Adipocyte (in vitro differentiated cells): ENCODE measurements around the gene AUTS2.
"Not testable (repeated sequence)": the region's sequence is repeated elsewhere in the genome, so short reads cannot be mapped to it uniquely, and the experiment has no call there.

ENCODE experiments used
- DNase-seq: peaks from one replicate; pipeline ENCODE4 v3.0.0-alpha.2; 2015; ENCODE audit warnings: low read depth
- H3K27me3 ChIP-seq: replicated peaks from 2 replicates; pipeline ENCODE4 v1.7.0; 2013; ENCODE audit warnings: mild to moderate bottlenecking, low read length, moderate library complexity; ENCODE audit not compliant: control insufficient read depth, insufficient read depth
- H3K36me3 ChIP-seq: 2 replicates; pipeline ENCODE4 v1.7.0; 2013; ENCODE audit warnings: low read length, mild to moderate bottlenecking, moderate library complexity; ENCODE audit not compliant: control insufficient read depth, insufficient read depth, severe bottlenecking
- H3K4me1 ChIP-seq: 2 replicates; pipeline ENCODE4 v1.7.0; 2013; ENCODE audit warnings: mild to moderate bottlenecking, low read length, moderate library complexity; ENCODE audit not compliant: control insufficient read depth, insufficient read depth
- H3K4me3 ChIP-seq: 2 replicates; pipeline ENCODE4 v1.7.0; 2013; ENCODE audit warnings: mild to moderate bottlenecking, low read length, moderate library complexity
- H3K9ac ChIP-seq: 2 replicates; pipeline ENCODE4 v1.7.0; 2013; ENCODE audit warnings: mild to moderate bottlenecking, low read length, moderate library complexity
- H3K9me3 ChIP-seq: 2 replicates; pipeline ENCODE4 v1.7.0; 2013; ENCODE audit warnings: mild to moderate bottlenecking, low read length, moderate library complexity; ENCODE audit not compliant: control insufficient read depth

AUTS2 gene

GRCh38 chr7:70637726-70638125 lies 1039.5 kb downstream of the AUTS2 start:
- Histone ChIP-seq H3K9ac (no peak overlapping the region), H3K27me3 (no peaks in the 10 kb centered on the region), H3K4me1 (no peaks in the 10 kb centered on the region), H3K4me3 (no peak overlapping the region), H3K9me3 (peaks cover 6% of the 10 kb centered on the region), H3K36me3 (no peaks in the 10 kb centered on the region)
- DNase-seq: no peak

DNA sequence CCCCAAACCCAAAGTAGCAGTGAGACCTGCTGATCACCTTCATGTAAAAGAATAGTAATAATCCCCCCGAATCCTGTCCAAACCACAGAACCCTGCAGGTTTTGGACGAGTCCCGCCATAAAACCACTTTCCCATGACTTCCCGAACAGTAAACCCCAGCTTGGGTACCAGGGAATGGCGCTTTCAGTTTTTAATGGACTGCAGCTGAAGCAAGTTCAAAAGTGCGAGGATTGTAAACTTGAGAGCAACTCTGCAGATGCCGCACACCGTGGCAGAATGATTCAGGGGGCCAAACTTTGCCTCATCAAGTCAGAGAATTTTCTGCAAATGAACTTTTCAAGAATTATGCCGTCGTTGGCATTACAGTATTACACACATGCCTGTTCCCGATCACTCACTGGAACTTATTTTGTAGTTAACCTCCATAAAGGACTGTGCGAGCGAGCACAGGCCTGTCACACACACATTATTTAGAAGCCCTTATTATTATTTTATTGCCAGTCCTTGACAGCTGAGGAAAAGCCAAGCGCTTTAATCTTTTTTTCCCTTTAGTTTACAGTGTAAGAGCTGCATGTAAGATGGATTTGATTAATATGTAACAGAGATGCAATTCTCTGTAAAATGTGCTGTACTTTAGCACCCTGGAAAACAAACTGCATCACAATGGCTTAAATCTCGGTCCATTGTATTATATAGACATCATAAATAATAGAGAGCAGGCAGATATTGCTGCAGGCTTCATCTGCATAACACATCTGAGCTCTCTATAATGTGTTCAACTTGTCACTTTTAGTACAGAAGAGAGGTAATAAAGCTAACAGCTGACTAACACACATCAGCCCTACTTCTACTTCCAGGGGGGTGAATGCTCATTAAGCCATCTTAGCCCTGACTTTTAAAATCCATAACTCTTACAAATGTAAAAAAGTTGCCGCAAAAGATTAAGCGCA lies 1040.2 kb downstream of the AUTS2 start:
- no peak for DNase-seq
- Histone ChIP-seq H3K9me3 (peaks cover 6% of the 10 kb centered on the region), H3K36me3 (no peaks in the 10 kb centered on the region), H3K9ac (no peak overlapping the region), H3K27me3 (no peaks in the 10 kb centered on the region), H3K4me3 (no peak overlapping the region), H3K4me1 (no peaks in the 10 kb centered on the region)

DNA sequence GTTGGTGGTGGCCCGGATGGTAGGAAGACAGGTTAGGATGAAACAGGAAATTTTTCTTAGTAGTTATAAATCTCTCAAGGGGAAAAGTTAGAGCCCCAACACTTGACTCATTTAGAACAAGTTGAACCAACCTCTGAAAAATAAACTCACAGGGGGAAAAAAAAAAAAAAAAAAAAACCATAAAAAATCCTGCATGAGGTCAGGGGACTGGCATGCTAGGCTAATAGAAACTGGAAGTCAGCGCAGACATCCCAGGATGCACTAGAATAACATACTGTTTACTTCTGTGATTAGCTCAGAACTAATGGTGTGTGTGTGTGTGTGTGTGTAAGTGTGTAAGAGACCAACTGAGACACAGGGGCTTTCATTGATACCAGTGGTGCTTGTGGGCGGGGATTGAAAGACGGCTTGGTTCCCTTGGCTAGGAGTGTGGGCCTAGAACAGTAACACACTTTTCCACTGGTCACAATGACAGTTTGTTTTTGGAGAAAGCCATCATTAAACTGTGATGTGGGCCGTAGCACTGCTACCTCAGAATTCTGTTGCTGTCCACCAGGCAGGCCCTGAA lies 1042.1 kb downstream of the AUTS2 start:
- H3K27me3 ChIP-seq: no peaks in the 10 kb centered on the region
- no peaks in the 10 kb centered on the region for H3K4me1 ChIP-seq
- DNase-seq: peak; percentile 55
- H3K9me3 ChIP-seq: peaks cover 6% of the 10 kb centered on the region
- no peak overlapping the region for H3K4me3 ChIP-seq
- no peak overlapping the region for H3K9ac ChIP-seq
- H3K36me3 ChIP-seq: no peaks in the 10 kb centered on the region

- Histone ChIP-seq H3K36me3 (no peaks in the 10 kb centered on the region), H3K4me3 (no peak overlapping the region), H3K27me3 (no peaks in the 10 kb centered on the region), H3K4me1 (no peaks in the 10 kb centered on the region), H3K9me3 (peaks cover 6% of the 10 kb centered on the region), H3K9ac (no peak overlapping the region)
- DNase-seq: no peak
Measured at GRCh38 chr7:70641882-70642281, 1043.6 kb downstream of the AUTS2 start.

GRCh38 chr7:70645279-70645678 lies 1047.0 kb downstream of the AUTS2 start:
- Histone ChIP-seq H3K4me3 (no peak overlapping the region), H3K4me1 (no peaks in the 10 kb centered on the region), H3K27me3 (no peaks in the 10 kb centered on the region), H3K9me3 (peaks cover 6% of the 10 kb centered on the region), H3K36me3 (no peaks in the 10 kb centered on the region), H3K9ac (no peak overlapping the region)
- no peak for DNase-seq

DNA sequence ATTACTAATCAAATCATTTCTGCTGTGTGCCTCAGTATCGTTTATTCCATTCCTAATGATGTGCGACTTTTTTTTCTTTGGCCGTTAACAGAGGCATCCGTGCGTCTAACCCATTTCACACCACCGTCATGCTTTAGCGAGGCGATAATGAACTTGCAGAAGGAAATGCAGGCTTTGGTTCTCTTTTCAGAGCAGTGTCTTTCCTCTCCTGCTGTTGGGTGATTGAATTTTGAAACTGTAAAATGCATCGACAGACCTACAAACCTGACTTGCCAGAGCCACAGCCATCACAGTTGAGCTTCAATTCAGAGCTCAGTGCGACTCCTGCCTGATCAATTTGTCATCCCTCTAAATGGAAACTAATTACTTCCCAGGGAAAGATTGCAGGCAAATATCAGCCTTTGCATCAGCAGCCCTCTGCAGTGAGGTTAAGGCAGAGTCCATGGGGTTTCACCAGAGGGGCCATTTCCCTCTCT lies 1047.6 kb downstream of the AUTS2 start:
- Histone ChIP-seq H3K4me1 (no peaks in the 10 kb centered on the region), H3K9me3 (peaks cover 6% of the 10 kb centered on the region), H3K36me3 (no peaks in the 10 kb centered on the region), H3K27me3 (no peaks in the 10 kb centered on the region), H3K4me3 (no peak overlapping the region), H3K9ac (no peak overlapping the region)
- no peak for DNase-seq

DNA sequence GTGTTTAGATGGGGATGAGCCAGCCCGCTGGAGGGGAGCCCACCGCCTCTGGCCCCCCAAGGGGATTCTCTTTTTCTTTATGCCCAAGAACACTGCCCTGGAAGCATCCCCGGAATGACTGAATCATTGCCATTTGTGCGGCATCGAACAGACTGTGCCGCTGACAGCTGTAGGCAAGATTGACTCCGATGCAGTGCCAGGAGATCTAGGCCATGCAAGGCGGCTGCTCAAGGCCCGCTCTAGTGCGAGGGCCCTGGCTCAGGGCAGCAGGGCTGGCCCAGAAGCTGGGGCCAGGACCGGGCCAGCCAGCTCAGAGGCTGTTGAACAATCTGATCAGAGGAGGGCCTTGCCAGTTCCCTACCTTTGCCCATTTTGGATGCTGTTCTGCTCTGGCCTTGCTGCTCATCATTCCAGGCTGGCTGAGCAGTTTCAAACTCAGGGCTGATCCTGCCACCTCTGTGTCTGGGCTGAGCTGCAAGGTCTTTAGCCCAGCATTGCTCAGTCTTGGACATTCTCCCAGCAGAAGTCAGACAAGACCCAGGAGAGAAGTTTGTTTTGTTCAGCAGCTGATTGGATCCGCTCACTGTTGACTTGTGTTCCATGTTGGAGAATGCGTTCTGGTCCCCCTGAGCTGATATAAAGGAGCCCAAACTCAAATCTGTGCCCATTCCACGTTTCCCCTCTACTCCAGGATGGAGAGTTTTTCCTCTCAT lies 1048.4 kb downstream of the AUTS2 start:
- no peak overlapping the region for H3K4me3 ChIP-seq
- H3K9me3 ChIP-seq: peaks cover 5% of the 10 kb centered on the region
- no peaks in the 10 kb centered on the region for H3K27me3 ChIP-seq
- no peak for DNase-seq
- no peaks in the 10 kb centered on the region for H3K4me1 ChIP-seq
- H3K9ac ChIP-seq: no peak overlapping the region
- no peaks in the 10 kb centered on the region for H3K36me3 ChIP-seq

- DNase-seq: no peak
- Histone ChIP-seq H3K4me1 (no peaks in the 10 kb centered on the region), H3K27me3 (no peaks in the 10 kb centered on the region), H3K9ac (no peak overlapping the region), H3K36me3 (no peaks in the 10 kb centered on the region), H3K4me3 (no peak overlapping the region), H3K9me3 (no peaks in the 10 kb centered on the region)
Measured at GRCh38 chr7:70647801-70648498, 1049.7 kb downstream of the AUTS2 start.

DNA sequence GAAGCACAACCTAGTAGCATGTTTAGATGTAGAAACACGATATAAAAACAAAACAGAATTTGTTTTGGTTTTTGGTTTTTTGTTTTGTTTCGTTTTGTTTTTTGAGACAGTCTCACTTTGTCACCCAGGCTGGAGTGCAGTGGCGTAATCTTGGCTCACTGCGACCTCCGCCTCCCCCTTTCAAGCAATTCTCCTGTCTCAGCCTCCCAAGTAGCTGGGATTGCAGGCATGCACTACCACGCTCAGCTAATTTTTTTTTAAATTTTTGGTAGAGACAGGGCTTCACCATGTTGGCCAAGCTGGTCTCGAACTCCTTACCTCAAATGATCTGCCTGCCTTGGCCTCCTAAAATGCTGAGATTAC lies 1050.2 kb downstream of the AUTS2 start:
- not testable (repeated sequence) for H3K36me3 ChIP-seq, DNase-seq, H3K9me3 ChIP-seq, H3K4me3 ChIP-seq, H3K4me1 ChIP-seq, H3K9ac ChIP-seq, H3K27me3 ChIP-seq

DNA sequence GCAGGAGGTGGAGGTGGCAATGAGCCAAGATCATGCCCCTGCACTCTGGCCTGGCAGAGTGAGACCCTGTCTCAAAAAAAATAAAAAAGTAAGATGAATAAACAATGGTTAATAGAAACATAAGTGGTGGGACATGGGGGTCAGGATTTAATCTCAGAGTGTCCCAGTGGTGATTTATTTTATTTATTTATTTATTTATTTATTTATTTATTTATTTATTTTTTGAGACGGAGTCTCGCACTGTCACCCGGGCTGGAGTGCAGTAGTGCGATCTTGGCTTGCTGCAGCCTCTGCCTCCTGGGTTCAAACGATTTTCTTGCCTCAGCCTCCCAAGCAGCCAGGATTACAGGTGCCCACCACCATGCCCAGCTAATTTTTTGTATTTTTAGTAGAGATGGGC lies 1051.0 kb downstream of the AUTS2 start:
- H3K9ac ChIP-seq: no peak overlapping the region
- no peak for DNase-seq
- H3K4me3 ChIP-seq: no peak overlapping the region
- no peaks in the 10 kb centered on the region for H3K36me3 ChIP-seq
- no peaks in the 10 kb centered on the region for H3K27me3 ChIP-seq
- H3K9me3 ChIP-seq: no peaks in the 10 kb centered on the region
- no peaks in the 10 kb centered on the region for H3K4me1 ChIP-seq

- no peak overlapping the region for H3K9ac ChIP-seq
- H3K4me1 ChIP-seq: peaks cover 8% of the 10 kb centered on the region
- no peak overlapping the region for H3K4me3 ChIP-seq
- no peaks in the 10 kb centered on the region for H3K9me3 ChIP-seq
- no peaks in the 10 kb centered on the region for H3K27me3 ChIP-seq
- no peak for DNase-seq
- no peaks in the 10 kb centered on the region for H3K36me3 ChIP-seq
Measured at GRCh38 chr7:70654146-70654545, 1055.9 kb downstream of the AUTS2 start.
